Effector memory CD4-positive, alpha-beta T cell (primary cell): Measurements from ENCODE around the gene DISC1.

Experiments used
- DNase-seq, 3 donors: peaks; one replicate each; pipeline ENCODE4 v3.0.0-alpha.2; 2020
- H3K27ac ChIP-seq: 2 replicates; pipeline ENCODE4 v1.7.0; 2013; ENCODE audit warnings: mild to moderate bottlenecking, low read length, moderate library complexity; ENCODE audit not compliant: insufficient read depth, poor library complexity, severe bottlenecking
- H3K27me3 ChIP-seq: replicated peaks from 2 replicates; pipeline ENCODE4 v1.7.0; 2013; ENCODE audit warnings: mild to moderate bottlenecking, low read length; ENCODE audit not compliant: insufficient read depth, control insufficient read depth, poor library complexity, severe bottlenecking
- H3K36me3 ChIP-seq: 2 replicates; pipeline ENCODE4 v1.7.0; 2013; ENCODE audit warnings: mild to moderate bottlenecking, low read length, moderate library complexity; ENCODE audit not compliant: control insufficient read depth, insufficient read depth
- H3K4me1 ChIP-seq: 2 replicates; pipeline ENCODE4 v1.7.0; 2013; ENCODE audit warnings: low read length, mild to moderate bottlenecking; ENCODE audit not compliant: control insufficient read depth, insufficient read depth, poor library complexity, severe bottlenecking
- H3K4me3 ChIP-seq: 2 replicates; pipeline ENCODE4 v1.7.0; 2013; ENCODE audit warnings: low read length, low read depth, mild to moderate bottlenecking; ENCODE audit not compliant: insufficient read depth, poor library complexity, severe bottlenecking
- H3K9me3 ChIP-seq: 2 replicates; pipeline ENCODE4 v1.7.0; 2013; ENCODE audit warnings: mild to moderate bottlenecking, low read length, moderate library complexity; ENCODE audit not compliant: control insufficient read depth

The DISC1 gene

GRCh38 chr1:232019026-232019340 is 392.4 kb downstream of the DISC1 start:
- DNase-seq = no peak
- no peaks in the 10 kb centered on the region for H3K9me3 ChIP-seq
- H3K4me3 ChIP-seq = no peak overlapping the region
- H3K27me3 ChIP-seq = no peaks in the 10 kb centered on the region
- H3K36me3 ChIP-seq = no peaks in the 10 kb centered on the region
- H3K27ac ChIP-seq = no peak overlapping the region
- no peaks in the 10 kb centered on the region for H3K4me1 ChIP-seq

- no peaks in the 10 kb centered on the region for H3K27me3 ChIP-seq
- no peak overlapping the region for H3K27ac ChIP-seq
- H3K36me3 ChIP-seq = no peaks in the 10 kb centered on the region
- no peaks in the 10 kb centered on the region for H3K9me3 ChIP-seq
- H3K4me1 ChIP-seq = no peaks in the 10 kb centered on the region
- H3K4me3 ChIP-seq = no peak overlapping the region
- DNase-seq = no peak
Observed at GRCh38 chr1:232020352-232020751, 393.8 kb downstream of the DISC1 start.

- no peaks in the 10 kb centered on the region for H3K9me3 ChIP-seq
- DNase-seq = no peak
- no peak overlapping the region for H3K4me3 ChIP-seq
Observed at GRCh38 chr1:232029315-232029714, 402.7 kb downstream of the DISC1 start.

GRCh38 chr1:232031156-232031555 is 404.6 kb downstream of the DISC1 start:
- Histone ChIP-seq H3K4me1 (no peaks in the 10 kb centered on the region), H3K9me3 (no peaks in the 10 kb centered on the region), H3K27ac (no peak overlapping the region), H3K4me3 (no peak overlapping the region), H3K27me3 (no peaks in the 10 kb centered on the region), H3K36me3 (peaks cover 3% of the 10 kb centered on the region)
- no peak for DNase-seq

More at GRCh38 chr1:232029315-232029714, 402.7 kb downstream of the DISC1 start:
- Histone ChIP-seq H3K27ac (no peak overlapping the region), H3K27me3 (no peaks in the 10 kb centered on the region), H3K36me3 (peaks cover 3% of the 10 kb centered on the region), H3K4me1 (no peaks in the 10 kb centered on the region)

- H3K9me3 ChIP-seq = no peaks in the 10 kb centered on the region
- no peaks in the 10 kb centered on the region for H3K27me3 ChIP-seq
- no peak overlapping the region for H3K4me3 ChIP-seq
- H3K27ac ChIP-seq = no peak overlapping the region
- peaks cover 3% of the 10 kb centered on the region for H3K36me3 ChIP-seq
- DNase-seq = no peak
- H3K4me1 ChIP-seq = no peaks in the 10 kb centered on the region
Observed at GRCh38 chr1:232033285-232033684, 406.7 kb downstream of the DISC1 start.

- H3K36me3 ChIP-seq = peaks cover under 1% of the 10 kb centered on the region
- no peak for DNase-seq
- H3K4me1 ChIP-seq = no peaks in the 10 kb centered on the region
- H3K27ac ChIP-seq = no peak overlapping the region
- no peaks in the 10 kb centered on the region for H3K27me3 ChIP-seq
- H3K4me3 ChIP-seq = no peak overlapping the region
- H3K9me3 ChIP-seq = no peaks in the 10 kb centered on the region
Observed at GRCh38 chr1:232034556-232034955, 408.0 kb downstream of the DISC1 start.

- H3K4me1 ChIP-seq = no peaks in the 10 kb centered on the region
Observed at GRCh38 chr1:232036181-232036933, 409.8 kb downstream of the DISC1 start.

GRCh38 chr1:232037774-232038388 is 411.3 kb downstream of the DISC1 start:
- no peak overlapping the region for H3K4me3 ChIP-seq
- no peaks in the 10 kb centered on the region for H3K36me3 ChIP-seq
- H3K9me3 ChIP-seq = no peaks in the 10 kb centered on the region
- H3K4me1 ChIP-seq = no peaks in the 10 kb centered on the region
- H3K27ac ChIP-seq = no peak overlapping the region
- no peak for DNase-seq
- H3K27me3 ChIP-seq = no peaks in the 10 kb centered on the region

More at GRCh38 chr1:232036181-232036933, 409.8 kb downstream of the DISC1 start:
- Histone ChIP-seq H3K9me3 (no peaks in the 10 kb centered on the region), H3K4me3 (no peak overlapping the region), H3K27ac (no peak overlapping the region), H3K27me3 (no peaks in the 10 kb centered on the region), H3K36me3 (no peaks in the 10 kb centered on the region)
- no peak for DNase-seq

- Histone ChIP-seq H3K4me3 (no peak overlapping the region), H3K27me3 (no peaks in the 10 kb centered on the region), H3K9me3 (no peaks in the 10 kb centered on the region), H3K27ac (no peak overlapping the region), H3K36me3 (no peaks in the 10 kb centered on the region), H3K4me1 (no peaks in the 10 kb centered on the region)
- DNase-seq = no peak
Observed at GRCh38 chr1:232038706-232039677, 412.4 kb downstream of the DISC1 start.

GRCh38 chr1:232040260-232040659 is 413.7 kb downstream of the DISC1 start:
- DNase-seq = no peak
- Histone ChIP-seq H3K4me3 (no peak overlapping the region), H3K27ac (no peak overlapping the region), H3K27me3 (no peaks in the 10 kb centered on the region), H3K9me3 (no peaks in the 10 kb centered on the region), H3K36me3 (no peaks in the 10 kb centered on the region), H3K4me1 (no peaks in the 10 kb centered on the region)
